ENCODE measurements around the gene SYCP1.

- TF ChIP-seq EP300 (IDR thresholded peaks at IDR 0.05) (no peak), POLR2A (IDR thresholded peaks at IDR 0.05) (no peak)
Observed at GRCh38 chr1:114861384-114861783, 6.7 kb downstream of the SYCP1 start.

Data from stomach (tissue), 4 donors.